GM12878 (cell line): ENCODE measurements around the gene OLFML3. TPM values are rescaled to one million over a fixed set of nuclear protein-coding genes. Genes with fewer than 3 reads are reported as not detected.

Experiments
- polyA plus RNA-seq, 11 experiments: library from polyadenylated mRNA; depleted of rRNA in 4 of 11; unstranded in 6 of 11; stranded (reverse) in 5 of 11; fragments of >200 nt; fragmentation: Nextera tagmentation in 4 of 11; fragmentation: Illumina TruSeq in 1 of 11; extraction: Ambion mirVana in 4 of 11; extraction: Trizol in 1 of 11; gene quantifications; 1 replicate in 1 of 11; 2 replicates in 10 of 11; pipeline versions ENCODE4 v1.2.1 to v1.2.3, GENCODE V29; 2011 to 2016; ENCODE audit warnings: inconsistent platforms in 2 of 11, missing spikeins in 2 of 11, low read depth in 1 of 11
- total RNA-seq, 4 experiments: library from RNA; depleted of rRNA in 3 of 4; stranded (reverse); fragments of >200 nt in 3 of 4; fragmentation: Illumina TruSeq in 1 of 4; extraction: Trizol in 1 of 4; gene quantifications; 2 replicates each; pipeline versions ENCODE4 v1.2.1 to v1.2.3, GENCODE V29; 2013 to 2021

The OLFML3 gene
- total and polyA plus RNA-seq, 10 of the 15 experiments (the other 5 are each of a cell fraction or from before 2014, with no cell fraction given): 0.03 TPM; not detected in 9

Other genes starting within 250 kb of the OLFML3 start
Only the 7 nearest of the 8 such genes appear.
- 8.5 and 10.6 TPM in 2 replicates for gene RSBN1, start 167.0 kb upstream of the OLFML3 start, total RNA-seq (2014; rRNA removed)
- gene RSBN1, start 167.0 kb upstream of the OLFML3 start, total RNA-seq (2014; rRNA removed; fragmentation: Illumina TruSeq; extraction: Trizol): 12.1 and 12.4 TPM in 2 replicates
- 13.1 and 19.0 TPM in 2 replicates for gene RSBN1, start 167.0 kb upstream of the OLFML3 start, total RNA-seq (2021)
- gene RSBN1, start 167.0 kb upstream of the OLFML3 start, polyA plus RNA-seq (2011; rRNA removed): 26.8 and 39.6 TPM in 2 replicates
- 10.6 and 11.1 TPM in 2 replicates for gene RSBN1, start 167.0 kb upstream of the OLFML3 start, polyA plus RNA-seq (2014; fragmentation: Illumina TruSeq; extraction: Trizol)
- gene RSBN1, start 167.0 kb upstream of the OLFML3 start, polyA plus RNA-seq (2014; fragmentation: Nextera tagmentation; extraction: Ambion mirVana): 10 to 100 TPM in 1 of 2 experiments, 1 to 10 TPM in 1; 2.9 to 10.5 TPM
- 6.5 and 8.4 TPM in 2 replicates for gene RSBN1, start 167.0 kb upstream of the OLFML3 start, polyA plus RNA-seq (2014; rRNA removed)
- 10 to 100 TPM; 12.5 to 13.3 TPM for gene RSBN1, start 167.0 kb upstream of the OLFML3 start, polyA plus RNA-seq (2016; fragmentation: Nextera tagmentation; extraction: Ambion mirVana)
- 43.3 and 55.3 TPM in 2 replicates for gene PTPN22, start 107.8 kb upstream of the OLFML3 start, total RNA-seq (2014; rRNA removed)
- gene PTPN22, start 107.8 kb upstream of the OLFML3 start, total RNA-seq (2014; rRNA removed; fragmentation: Illumina TruSeq; extraction: Trizol): 62.1 and 66.0 TPM in 2 replicates
- 39.5 and 46.6 TPM in 2 replicates for gene PTPN22, start 107.8 kb upstream of the OLFML3 start, total RNA-seq (2021)
- gene PTPN22, start 107.8 kb upstream of the OLFML3 start, polyA plus RNA-seq (2011; rRNA removed): 29.6 and 45.0 TPM in 2 replicates
- gene PTPN22, start 107.8 kb upstream of the OLFML3 start, polyA plus RNA-seq (2014; fragmentation: Illumina TruSeq; extraction: Trizol): 65.1 and 89.6 TPM in 2 replicates
- gene PTPN22, start 107.8 kb upstream of the OLFML3 start, polyA plus RNA-seq (2014; fragmentation: Nextera tagmentation; extraction: Ambion mirVana): 10 to 100 TPM; 30.3 to 32.3 TPM
- 21.1 and 22.8 TPM in 2 replicates for gene PTPN22, start 107.8 kb upstream of the OLFML3 start, polyA plus RNA-seq (2014; rRNA removed)
- 10 to 100 TPM; 47.0 to 49.6 TPM for gene PTPN22, start 107.8 kb upstream of the OLFML3 start, polyA plus RNA-seq (2016; fragmentation: Nextera tagmentation; extraction: Ambion mirVana)
- gene BCL2L15, start 91.9 kb upstream of the OLFML3 start, total RNA-seq (2014; rRNA removed): 0.76 and 1.2 TPM in 2 replicates
- 0.67 and 1.1 TPM in 2 replicates for gene BCL2L15, start 91.9 kb upstream of the OLFML3 start, total RNA-seq (2014; rRNA removed; fragmentation: Illumina TruSeq; extraction: Trizol)
- 0.43 and 0.87 TPM in 2 replicates for gene BCL2L15, start 91.9 kb upstream of the OLFML3 start, total RNA-seq (2021)
- 1.1 and 1.4 TPM in 2 replicates for gene BCL2L15, start 91.9 kb upstream of the OLFML3 start, polyA plus RNA-seq (2011; rRNA removed)
- gene BCL2L15, start 91.9 kb upstream of the OLFML3 start, polyA plus RNA-seq (2014; fragmentation: Illumina TruSeq; extraction: Trizol): 0.51 and 0.62 TPM in 2 replicates
- gene BCL2L15, start 91.9 kb upstream of the OLFML3 start, polyA plus RNA-seq (2014; fragmentation: Nextera tagmentation; extraction: Ambion mirVana): under 1 TPM; 0.42 to 0.56 TPM
- 0.61 and 0.74 TPM in 2 replicates for gene BCL2L15, start 91.9 kb upstream of the OLFML3 start, polyA plus RNA-seq (2014; rRNA removed)
- under 1 TPM; 0.48 to 0.57 TPM for gene BCL2L15, start 91.9 kb upstream of the OLFML3 start, polyA plus RNA-seq (2016; fragmentation: Nextera tagmentation; extraction: Ambion mirVana)
- gene AP4B1, start 74.7 kb upstream of the OLFML3 start, total RNA-seq (2014; rRNA removed): 33.5 and 37.3 TPM in 2 replicates
- 29.3 and 29.7 TPM in 2 replicates for gene AP4B1, start 74.7 kb upstream of the OLFML3 start, total RNA-seq (2014; rRNA removed; fragmentation: Illumina TruSeq; extraction: Trizol)
- 23.8 and 30.7 TPM in 2 replicates for gene AP4B1, start 74.7 kb upstream of the OLFML3 start, total RNA-seq (2021)
- 61.0 and 77.0 TPM in 2 replicates for gene AP4B1, start 74.7 kb upstream of the OLFML3 start, polyA plus RNA-seq (2011; rRNA removed)
- 36.7 and 44.0 TPM in 2 replicates for gene AP4B1, start 74.7 kb upstream of the OLFML3 start, polyA plus RNA-seq (2014; fragmentation: Illumina TruSeq; extraction: Trizol)
- 10 to 100 TPM; 27.2 to 29.0 TPM for gene AP4B1, start 74.7 kb upstream of the OLFML3 start, polyA plus RNA-seq (2014; fragmentation: Nextera tagmentation; extraction: Ambion mirVana)
- gene AP4B1, start 74.7 kb upstream of the OLFML3 start, polyA plus RNA-seq (2014; rRNA removed): 31.2 and 40.7 TPM in 2 replicates
- gene AP4B1, start 74.7 kb upstream of the OLFML3 start, polyA plus RNA-seq (2016; fragmentation: Nextera tagmentation; extraction: Ambion mirVana): 10 to 100 TPM; 32.6 to 38.1 TPM
- 13.5 and 13.8 TPM in 2 replicates for gene DCLRE1B, start 74.1 kb upstream of the OLFML3 start, total RNA-seq (2014; rRNA removed)
- gene DCLRE1B, start 74.1 kb upstream of the OLFML3 start, total RNA-seq (2014; rRNA removed; fragmentation: Illumina TruSeq; extraction: Trizol): 11.9 and 12.8 TPM in 2 replicates
- 13.6 and 14.3 TPM in 2 replicates for gene DCLRE1B, start 74.1 kb upstream of the OLFML3 start, total RNA-seq (2021)
- gene DCLRE1B, start 74.1 kb upstream of the OLFML3 start, polyA plus RNA-seq (2011; rRNA removed): 5.5 and 7.4 TPM in 2 replicates
- gene DCLRE1B, start 74.1 kb upstream of the OLFML3 start, polyA plus RNA-seq (2014; fragmentation: Illumina TruSeq; extraction: Trizol): 13.3 and 15.6 TPM in 2 replicates
- gene DCLRE1B, start 74.1 kb upstream of the OLFML3 start, polyA plus RNA-seq (2014; fragmentation: Nextera tagmentation; extraction: Ambion mirVana): 1 to 10 TPM; 5.4 to 7.4 TPM
- 10.3 and 13.0 TPM in 2 replicates for gene DCLRE1B, start 74.1 kb upstream of the OLFML3 start, polyA plus RNA-seq (2014; rRNA removed)
- gene DCLRE1B, start 74.1 kb upstream of the OLFML3 start, polyA plus RNA-seq (2016; fragmentation: Nextera tagmentation; extraction: Ambion mirVana): 10 to 100 TPM; 16.5 to 18.3 TPM
- 14.3 and 16.1 TPM in 2 replicates for gene HIPK1, start 50.1 kb upstream of the OLFML3 start, total RNA-seq (2014; rRNA removed)
- 10.4 and 11.6 TPM in 2 replicates for gene HIPK1, start 50.1 kb upstream of the OLFML3 start, total RNA-seq (2014; rRNA removed; fragmentation: Illumina TruSeq; extraction: Trizol)
- 26.5 and 28.0 TPM in 2 replicates for gene HIPK1, start 50.1 kb upstream of the OLFML3 start, total RNA-seq (2021)
- gene HIPK1, start 50.1 kb upstream of the OLFML3 start, polyA plus RNA-seq (2011; rRNA removed): 26.9 and 33.9 TPM in 2 replicates
- 17.5 and 26.6 TPM in 2 replicates for gene HIPK1, start 50.1 kb upstream of the OLFML3 start, polyA plus RNA-seq (2014; fragmentation: Illumina TruSeq; extraction: Trizol)
- 1 to 10 TPM; 4.2 to 4.5 TPM for gene HIPK1, start 50.1 kb upstream of the OLFML3 start, polyA plus RNA-seq (2014; fragmentation: Nextera tagmentation; extraction: Ambion mirVana)
- 12.5 and 13.4 TPM in 2 replicates for gene HIPK1, start 50.1 kb upstream of the OLFML3 start, polyA plus RNA-seq (2014; rRNA removed)
- 1 to 10 TPM; 4.8 to 6.1 TPM for gene HIPK1, start 50.1 kb upstream of the OLFML3 start, polyA plus RNA-seq (2016; fragmentation: Nextera tagmentation; extraction: Ambion mirVana)
- not detected in 2 replicates for gene SYT6, start 174.4 kb downstream of the OLFML3 start, total RNA-seq (2014; rRNA removed)
- gene SYT6, start 174.4 kb downstream of the OLFML3 start, total RNA-seq (2014; rRNA removed; fragmentation: Illumina TruSeq; extraction: Trizol): not detected in 2 replicates
- 0.05 TPM in 1 of 2 replicates, not detected in the other for gene SYT6, start 174.4 kb downstream of the OLFML3 start, total RNA-seq (2021)
- gene SYT6, start 174.4 kb downstream of the OLFML3 start, polyA plus RNA-seq (2011; rRNA removed): 0.29 and 0.39 TPM in 2 replicates
- gene SYT6, start 174.4 kb downstream of the OLFML3 start, polyA plus RNA-seq (2014; fragmentation: Illumina TruSeq; extraction: Trizol): not detected in 2 replicates
- not detected for gene SYT6, start 174.4 kb downstream of the OLFML3 start, polyA plus RNA-seq (2014; fragmentation: Nextera tagmentation; extraction: Ambion mirVana)
- gene SYT6, start 174.4 kb downstream of the OLFML3 start, polyA plus RNA-seq (2014; rRNA removed): not detected in 2 replicates
- not detected for gene SYT6, start 174.4 kb downstream of the OLFML3 start, polyA plus RNA-seq (2016; fragmentation: Nextera tagmentation; extraction: Ambion mirVana)